ENCODE measurements around the gene TSPAN12. TPM values are rescaled to one million over a fixed set of nuclear protein-coding genes. Genes with fewer than 3 reads are reported as not detected.
A peak's percentile ranks its signal among the peaks of the same experiment; 100 is the strongest.

Gene TSPAN12
- total RNA-seq, 1 donor: 1.5 TPM

DNA sequence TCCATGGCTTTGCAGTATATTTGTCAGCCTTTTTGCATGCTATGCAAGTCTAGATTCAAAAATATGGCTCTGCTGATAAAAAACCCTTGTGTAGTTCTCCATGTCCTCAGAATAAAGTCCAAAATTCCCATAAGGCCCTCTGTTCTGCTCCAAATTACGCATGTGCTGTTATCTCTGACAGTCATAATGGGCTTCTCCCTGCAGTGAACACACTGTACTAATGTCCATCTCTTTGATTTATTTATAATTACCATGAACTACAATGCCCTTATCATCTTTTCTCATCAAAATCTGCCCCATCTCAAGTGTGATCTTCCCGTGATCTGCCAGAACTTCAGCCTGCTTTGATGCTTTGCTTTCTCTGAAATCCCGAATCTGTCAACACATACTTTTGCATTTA, 87.7 kb downstream of the TSPAN12 start:
- no peak overlapping the region for H3K4me3 ChIP-seq (ENCODE audit: low read depth, low read length)
- DNase-seq (ENCODE audit: low read depth): no peak
- TF ChIP-seq, protein P1, sequence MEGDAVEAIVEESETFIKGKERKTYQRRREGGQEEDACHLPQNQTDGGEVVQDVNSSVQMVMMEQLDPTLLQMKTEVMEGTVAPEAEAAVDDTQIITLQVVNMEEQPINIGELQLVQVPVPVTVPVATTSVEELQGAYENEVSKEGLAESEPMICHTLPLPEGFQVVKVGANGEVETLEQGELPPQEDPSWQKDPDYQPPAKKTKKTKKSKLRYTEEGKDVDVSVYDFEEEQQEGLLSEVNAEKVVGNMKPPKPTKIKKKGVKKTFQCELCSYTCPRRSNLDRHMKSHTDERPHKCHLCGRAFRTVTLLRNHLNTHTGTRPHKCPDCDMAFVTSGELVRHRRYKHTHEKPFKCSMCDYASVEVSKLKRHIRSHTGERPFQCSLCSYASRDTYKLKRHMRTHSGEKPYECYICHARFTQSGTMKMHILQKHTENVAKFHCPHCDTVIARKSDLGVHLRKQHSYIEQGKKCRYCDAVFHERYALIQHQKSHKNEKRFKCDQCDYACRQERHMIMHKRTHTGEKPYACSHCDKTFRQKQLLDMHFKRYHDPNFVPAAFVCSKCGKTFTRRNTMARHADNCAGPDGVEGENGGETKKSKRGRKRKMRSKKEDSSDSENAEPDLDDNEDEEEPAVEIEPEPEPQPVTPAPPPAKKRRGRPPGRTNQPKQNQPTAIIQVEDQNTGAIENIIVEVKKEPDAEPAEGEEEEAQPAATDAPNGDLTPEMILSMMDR (IDR thresholded peaks at IDR 0.05; ENCODE audit: insufficient read depth, low read length): no peak

DNA sequence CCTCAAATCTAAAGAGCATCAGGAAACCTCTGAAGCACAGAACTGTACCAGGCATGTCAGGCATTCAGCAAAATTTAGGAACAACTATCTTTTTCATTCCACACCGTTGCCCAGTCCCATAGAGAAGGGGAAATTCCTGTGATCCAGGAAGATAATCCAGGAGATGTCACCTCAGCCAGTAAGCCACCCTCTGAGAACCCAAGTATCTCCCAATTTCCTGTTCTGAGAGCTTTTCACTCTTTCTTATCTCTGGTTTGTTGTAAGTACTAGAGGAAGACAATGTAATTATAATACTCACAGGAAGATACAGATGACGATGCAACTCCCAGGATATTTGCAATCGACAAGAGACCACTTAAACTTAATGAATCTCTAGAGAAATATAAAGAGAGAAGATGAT, 97.1 kb downstream of the TSPAN12 start:
- TF ChIP-seq, protein P1 (IDR thresholded peaks at IDR 0.05; ENCODE audit: insufficient read depth, low read length): no peak
- no peak for DNase-seq (ENCODE audit: low read depth)
- no peak overlapping the region for H3K4me3 ChIP-seq (ENCODE audit: low read depth, low read length)

DNA sequence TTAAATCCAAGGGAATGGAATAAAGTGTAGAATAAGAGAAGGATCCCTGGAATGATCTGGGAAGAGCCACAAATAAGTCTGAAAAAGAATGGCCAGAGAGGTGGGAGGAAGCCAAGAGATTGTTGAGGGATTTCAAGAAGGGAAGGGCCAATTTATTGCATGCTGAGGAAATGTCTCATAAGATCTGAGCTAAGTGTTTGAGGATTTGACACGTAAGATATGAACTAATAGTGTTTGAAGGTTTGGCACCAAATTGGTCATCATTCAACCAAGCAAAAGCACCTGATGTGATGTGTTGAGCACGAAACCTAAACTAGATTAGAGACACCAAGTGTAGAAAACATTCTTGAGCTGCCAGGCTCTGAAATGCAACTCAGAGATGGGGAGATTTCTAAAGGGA, 97.9 kb downstream of the TSPAN12 start:
- TF ChIP-seq, protein P1 (IDR thresholded peaks at IDR 0.05; ENCODE audit: insufficient read depth, low read length): no peak
- no peak overlapping the region for H3K4me3 ChIP-seq (ENCODE audit: low read depth, low read length)
- no peak for DNase-seq (ENCODE audit: low read depth)

DNA sequence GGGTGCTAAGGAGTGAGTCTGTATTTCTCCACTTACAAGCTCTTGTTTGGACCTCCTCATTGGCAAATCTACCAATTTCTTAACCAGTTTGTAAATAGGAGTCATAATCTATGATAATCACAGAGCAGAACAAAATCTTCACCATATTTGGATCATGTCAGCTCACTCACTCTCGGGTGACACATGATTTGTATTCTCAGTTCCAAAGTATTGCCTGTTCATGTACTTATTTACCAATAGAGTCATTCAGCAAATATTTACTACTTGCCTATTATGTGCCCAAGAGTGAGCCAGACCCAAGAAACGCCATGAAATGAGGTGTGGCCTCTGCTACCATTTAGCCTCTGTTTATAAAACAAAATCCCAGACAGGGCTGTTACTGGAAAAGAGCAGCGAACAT, 114.8 kb downstream of the TSPAN12 start:
- TF ChIP-seq, protein P1 (IDR thresholded peaks at IDR 0.05; ENCODE audit: insufficient read depth, low read length): no peak
- no peak for DNase-seq (ENCODE audit: low read depth)
- H3K4me3 ChIP-seq (ENCODE audit: low read depth, low read length): no peak overlapping the region

DNA sequence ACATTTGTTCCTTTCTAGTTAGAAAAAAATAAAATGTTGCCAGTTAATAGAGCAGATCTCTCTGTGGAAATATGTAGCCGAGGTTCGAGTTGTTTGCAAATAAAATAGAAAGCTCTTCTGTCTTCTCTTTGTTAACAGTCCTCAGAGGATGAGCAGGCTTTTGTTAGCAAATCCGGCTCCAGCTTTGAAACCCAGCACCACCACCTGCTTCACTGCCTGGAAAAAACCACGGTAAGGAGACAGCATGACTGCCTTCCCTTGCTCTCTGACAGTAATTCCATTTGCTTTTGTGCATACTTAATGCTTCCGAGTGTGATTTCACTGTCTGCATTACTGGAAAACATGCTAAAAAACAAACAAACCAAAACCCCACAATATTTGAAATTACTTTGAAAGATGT, 115.6 kb downstream of the TSPAN12 start:
- H3K4me3 ChIP-seq (ENCODE audit: low read depth, low read length): no peak overlapping the region
- DNase-seq (ENCODE audit: low read depth): no peak
- TF ChIP-seq, protein P1 (IDR thresholded peaks at IDR 0.05; ENCODE audit: insufficient read depth, low read length): no peak

DNA sequence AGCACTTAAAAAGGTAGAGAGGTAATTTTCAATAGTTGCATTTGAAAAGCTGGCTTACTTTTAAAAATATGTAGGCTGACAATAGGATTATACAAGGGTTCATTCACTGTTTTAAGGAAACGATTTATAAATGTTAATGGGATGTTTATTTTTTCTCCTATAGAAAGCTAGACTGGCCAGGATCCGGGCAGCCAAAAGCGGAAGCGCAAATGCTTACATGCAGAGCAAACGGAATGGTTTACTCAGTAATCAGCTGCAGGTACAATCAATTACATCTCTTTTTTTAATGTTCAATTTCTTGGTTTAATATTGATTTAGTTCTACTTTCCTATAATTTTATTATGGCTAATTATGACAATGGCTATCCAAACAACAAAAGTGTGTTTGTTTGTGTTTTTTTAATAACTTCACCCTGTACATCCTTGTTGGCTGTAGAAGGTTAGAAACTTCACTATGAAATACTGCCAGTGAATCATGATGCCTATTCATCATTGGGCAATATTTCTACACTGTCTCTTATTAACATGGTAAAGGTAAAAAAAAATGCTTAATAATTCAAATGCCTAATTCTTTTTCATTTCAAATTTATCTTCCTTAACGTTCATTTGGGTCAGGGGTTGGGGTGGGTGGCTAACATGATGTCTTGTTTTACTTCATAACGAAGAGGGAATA, 116.4 kb downstream of the TSPAN12 start:
- DNase-seq (ENCODE audit: low read depth): no peak
- no peak overlapping the region for H3K4me3 ChIP-seq (ENCODE audit: low read depth, low read length)
- TF ChIP-seq, protein P1 (IDR thresholded peaks at IDR 0.05; ENCODE audit: insufficient read depth, low read length): no peak

DNA sequence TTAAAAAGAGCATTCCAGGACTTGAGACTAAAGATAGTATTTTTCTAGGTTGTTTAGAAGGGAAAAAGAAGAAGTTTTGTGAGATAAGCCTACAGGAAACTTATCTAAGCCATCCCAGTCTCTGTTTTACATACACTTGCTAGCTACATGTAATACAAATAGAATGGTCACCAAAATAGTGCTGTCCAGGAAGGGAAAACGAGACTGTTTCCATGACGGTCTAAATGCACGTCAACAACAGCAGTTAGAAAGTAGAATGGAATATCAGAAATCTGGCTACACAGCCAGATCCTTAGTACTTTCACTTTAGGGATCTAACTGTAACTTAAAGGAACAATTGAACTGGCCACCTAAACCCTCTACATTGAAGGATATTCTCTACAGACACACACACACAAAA, 117.6 kb downstream of the TSPAN12 start:
- TF ChIP-seq, protein P1 (IDR thresholded peaks at IDR 0.05; ENCODE audit: insufficient read depth, low read length): no peak
- peak; percentile 53 for DNase-seq (ENCODE audit: low read depth)
- peak overlapping the region; percentile 11 for H3K4me3 ChIP-seq (ENCODE audit: low read depth, low read length)

Data from fibroblast of the aortic adventitia (primary cell).